ENCODE measurements around the gene ZNF503. TPM values are rescaled to one million over a fixed set of nuclear protein-coding genes. Genes with fewer than 3 reads are reported as not detected.
A peak's percentile ranks its signal among the peaks of the same experiment; 100 is the strongest.

Gene ZNF503
- total RNA-seq, 3 donors from 2014 or later = 3.7 to 32.3 (median 6.1) TPM

- Histone ChIP-seq H3K9me3 (no peaks in the 10 kb centered on the region), H3K36me3 (ENCODE audit: low read depth) (no peaks in the 10 kb centered on the region), H3K4me3 (no peak overlapping the region), H3K4me1 (ENCODE audit: low read depth) (peaks cover 13% of the 10 kb centered on the region)
- intact Hi-C loops (cut with DNase I, micrococcal nuclease) = loop anchor here (5.0 to 10.0 kb wide), 3 partner anchors 100 to 632 kb away; no protein-coding TSS in a partner anchor
- no peak for TF ChIP-seq CTCF (IDR thresholded peaks at IDR 0.05)
- no peak for ATAC-seq
- DNase-seq = peak; percentile 32 to 60 (median 56)
These were observed 3.4 kb upstream of the ZNF503 start for GRCh38 chr10:75404815-75405597.

- Histone ChIP-seq H3K36me3 (ENCODE audit: low read depth) (no peaks in the 10 kb centered on the region), H3K9me3 (no peaks in the 10 kb centered on the region), H3K4me3 (no peak overlapping the region), H3K4me1 (ENCODE audit: low read depth) (peaks cover 18% of the 10 kb centered on the region)
- TF ChIP-seq CTCF (IDR thresholded peaks at IDR 0.05) = no peak
- ATAC-seq (no peak), DNase-seq (peak; percentile 56 to 78 (median 69))
- intact Hi-C loops (cut with DNase I, micrococcal nuclease) = loop anchor here (5.0 to 10.0 kb wide), 3 partner anchors 101 to 633 kb away; no protein-coding TSS in a partner anchor
These were observed 2.6 kb upstream of the ZNF503 start for GRCh38 chr10:75403939-75404814.

- Histone ChIP-seq H3K9me3 (no peaks in the 10 kb centered on the region), H3K36me3 (ENCODE audit: low read depth) (no peaks in the 10 kb centered on the region), H3K4me3 (peak overlapping the region; percentile 7), H3K4me1 (ENCODE audit: low read depth) (peaks cover 15% of the 10 kb centered on the region)
- ATAC-seq = no peak
- intact Hi-C loops (cut with DNase I, micrococcal nuclease) = loop anchor here (5.0 to 10.0 kb wide), 3 partner anchors 101 to 634 kb away; no protein-coding TSS in a partner anchor
- peak in 2 of 3 donors; percentile 49 to 66 for DNase-seq
- TF ChIP-seq CTCF (IDR thresholded peaks at IDR 0.05) = no peak
These were observed 1.8 kb upstream of the ZNF503 start for GRCh38 chr10:75403144-75403938.

DNA sequence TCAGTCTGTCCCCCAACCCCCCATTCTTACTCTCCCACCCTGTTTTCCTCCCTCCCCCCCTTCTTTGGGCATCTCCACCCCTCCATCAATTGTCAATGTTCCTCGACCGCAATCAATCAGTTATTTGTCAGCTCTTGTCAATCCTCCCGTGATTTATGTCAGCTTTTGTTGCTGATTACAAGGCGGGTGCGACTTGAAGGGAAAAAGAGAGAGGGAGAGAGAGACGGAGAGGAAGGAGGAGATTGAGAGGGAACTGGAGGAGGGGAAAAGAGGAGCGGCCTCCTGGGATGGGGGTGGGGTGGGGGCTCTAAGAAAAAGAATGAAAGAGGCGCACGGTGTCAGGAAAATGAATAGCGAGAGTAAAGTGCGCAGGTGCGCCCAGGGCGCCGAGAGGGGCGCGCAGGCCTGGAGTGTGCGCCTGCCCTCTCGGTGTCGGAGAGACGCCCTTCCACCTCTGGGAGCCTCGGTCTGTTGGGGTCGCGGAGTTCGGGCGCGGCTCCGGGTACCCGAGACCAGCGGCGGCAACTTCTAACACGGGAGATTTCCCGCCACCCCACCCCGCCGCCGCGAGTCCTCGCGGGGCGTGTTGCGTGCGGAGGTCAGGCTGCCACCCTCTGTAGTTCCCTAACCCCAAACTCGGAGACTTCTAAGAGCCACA, 1.1 kb upstream of the ZNF503 start:
- intact Hi-C loops (cut with DNase I, micrococcal nuclease) = loop anchor here (5.0 to 10.0 kb wide), 3 partner anchors 102 to 635 kb away; no protein-coding TSS in a partner anchor
- Histone ChIP-seq H3K9me3 (no peaks in the 10 kb centered on the region), H3K36me3 (ENCODE audit: low read depth) (no peaks in the 10 kb centered on the region), H3K4me1 (ENCODE audit: low read depth) (peaks cover 15% of the 10 kb centered on the region), H3K4me3 (peak overlapping the region; percentile 7)
- ATAC-seq = peak; percentile 5
- TF ChIP-seq CTCF (IDR thresholded peaks at IDR 0.05) = no peak
- peak; percentile 49 to 74 (median 66) for DNase-seq
